C4-2B (cell line): ENCODE measurements around the gene GTF2IRD1.

Experiments used
- ZFX ChIP-seq: fragments of 450-650 bp; IDR thresholded peaks from 2 replicates; pipeline ENCODE4 v1.6.1; 2017
- TF ChIP-seq, protein P1 (sequence below): fragments of 450-650 bp; conservative IDR thresholded peaks from 2 replicates; pipeline ENCODE4 v1.5.1; 2017; ENCODE audit warnings: mild to moderate bottlenecking

DNA sequence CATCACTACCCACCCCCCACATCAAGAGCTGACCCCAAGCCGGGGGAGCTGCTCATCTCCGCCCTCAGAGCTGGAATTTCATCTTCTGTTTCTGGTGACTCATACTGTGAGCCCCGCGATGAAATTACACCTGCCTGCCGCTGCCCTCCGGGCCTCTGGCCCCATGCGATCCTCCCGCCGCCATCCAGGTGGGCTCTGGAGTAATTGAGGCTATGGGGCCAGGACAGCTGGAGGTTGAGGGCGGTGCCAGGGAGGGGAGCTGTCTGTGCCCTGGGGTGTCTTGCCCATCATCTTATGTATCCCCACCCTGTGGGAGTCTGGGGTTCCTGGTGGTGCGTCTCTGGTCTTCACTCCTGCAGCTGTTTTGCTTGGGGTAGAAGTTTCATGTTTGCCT is 9.0 kb downstream of the GTF2IRD1 start:
- TF ChIP-seq, protein P1, sequence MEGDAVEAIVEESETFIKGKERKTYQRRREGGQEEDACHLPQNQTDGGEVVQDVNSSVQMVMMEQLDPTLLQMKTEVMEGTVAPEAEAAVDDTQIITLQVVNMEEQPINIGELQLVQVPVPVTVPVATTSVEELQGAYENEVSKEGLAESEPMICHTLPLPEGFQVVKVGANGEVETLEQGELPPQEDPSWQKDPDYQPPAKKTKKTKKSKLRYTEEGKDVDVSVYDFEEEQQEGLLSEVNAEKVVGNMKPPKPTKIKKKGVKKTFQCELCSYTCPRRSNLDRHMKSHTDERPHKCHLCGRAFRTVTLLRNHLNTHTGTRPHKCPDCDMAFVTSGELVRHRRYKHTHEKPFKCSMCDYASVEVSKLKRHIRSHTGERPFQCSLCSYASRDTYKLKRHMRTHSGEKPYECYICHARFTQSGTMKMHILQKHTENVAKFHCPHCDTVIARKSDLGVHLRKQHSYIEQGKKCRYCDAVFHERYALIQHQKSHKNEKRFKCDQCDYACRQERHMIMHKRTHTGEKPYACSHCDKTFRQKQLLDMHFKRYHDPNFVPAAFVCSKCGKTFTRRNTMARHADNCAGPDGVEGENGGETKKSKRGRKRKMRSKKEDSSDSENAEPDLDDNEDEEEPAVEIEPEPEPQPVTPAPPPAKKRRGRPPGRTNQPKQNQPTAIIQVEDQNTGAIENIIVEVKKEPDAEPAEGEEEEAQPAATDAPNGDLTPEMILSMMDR = no peak
- no peak for TF ChIP-seq ZFX
